CD4-positive, alpha-beta T cell (primary cell): ENCODE results near the gene SLC22A31. TPM values are rescaled to one million over a fixed set of nuclear protein-coding genes. Genes with fewer than 3 reads are reported as not detected.
"Not testable (repeated sequence)": the region's sequence is repeated elsewhere in the genome, so short reads cannot be mapped to it uniquely, and the experiment has no call there.

Source experiments
- ATAC-seq: fragments of 200-7000 bp; cut with Tn5 transposase; one replicate; pipeline ENCODE4 v1.10.0; 2022; ENCODE audit warnings: mild to moderate bottlenecking; ENCODE audit not compliant: poor library complexity
- CTCF ChIA-PET: fragments of 350-600 bp; sonication (Branson Sonifier 250); formaldehyde crosslinking; loops from one replicate; lab custom pipeline; 2021; ENCODE audit warnings: antibody characterized with exemption, inconsistent platforms; lab: Charles Lee
- POLR2A ChIA-PET: fragments of 350-600 bp; sonication (Branson Sonifier 250); formaldehyde crosslinking; loops from one replicate; lab custom pipeline; 2021; ENCODE audit warnings: antibody characterized with exemption, inconsistent platforms; lab: Charles Lee
- DNase-seq, 14 experiments: peaks; one replicate each; pipeline ENCODE4 v3.0.0-alpha.2; 2013 to 2020; ENCODE audit warnings: mixed read lengths in 2 of 14
- H3K27ac ChIP-seq, 2 donors: one replicate each; pipeline versions ENCODE4 v1.5.1 to v1.7.0; 2013; ENCODE audit warnings: low read length in 2 of 2, low read depth in 1 of 2, mild to moderate bottlenecking in 1 of 2
- H3K27me3 ChIP-seq, 2 experiments: 1 replicate in 1 of 2; 2 replicates in 1 of 2; pipeline versions ENCODE4 v1.6.1 to v1.7.0; 2013; ENCODE audit warnings: low read length in 2 of 2, control low read depth in 1 of 2, mild to moderate bottlenecking in 1 of 2, moderate library complexity in 1 of 2; ENCODE audit not compliant: insufficient read depth in 2 of 2, control insufficient read depth in 1 of 2
- H3K36me3 ChIP-seq: one replicate; pipeline ENCODE4 v1.6.1; 2013; ENCODE audit warnings: low read length, control low read depth; ENCODE audit not compliant: insufficient read depth
- H3K4me1 ChIP-seq: one replicate; pipeline ENCODE4 v1.6.1; 2013; ENCODE audit warnings: low read length, control low read depth; ENCODE audit not compliant: insufficient read depth
- H3K4me3 ChIP-seq: one replicate; pipeline ENCODE4 v1.5.1; 2013; ENCODE audit warnings: mild to moderate bottlenecking, low read length, moderate library complexity
- H3K9me3 ChIP-seq, 2 experiments: 1 replicate in 1 of 2; 2 replicates in 1 of 2; pipeline versions ENCODE4 v1.6.1 to v1.7.0; 2013; ENCODE audit warnings: low read length in 2 of 2, mild to moderate bottlenecking in 2 of 2, control low read depth in 1 of 2, moderate library complexity in 1 of 2; ENCODE audit not compliant: control insufficient read depth in 1 of 2, insufficient read depth in 1 of 2
- H3K27ac Mint-ChIP-seq: one replicate; pipeline ENCODE4 v1.8.0; 2020; ENCODE audit warnings: mixed read lengths
- H3K27me3 Mint-ChIP-seq: one replicate; pipeline ENCODE4 v1.8.0; 2021; ENCODE audit warnings: mixed read lengths
- H3K36me3 Mint-ChIP-seq: one replicate; pipeline ENCODE4 v1.8.0; 2021; ENCODE audit warnings: low read depth, mixed read lengths
- H3K4me1 Mint-ChIP-seq: one replicate; pipeline ENCODE4 v1.8.0; 2021; ENCODE audit warnings: low read depth, mixed read lengths
- H3K4me3 Mint-ChIP-seq: one replicate; pipeline ENCODE4 v1.8.0; 2020; ENCODE audit warnings: mild to moderate bottlenecking, mixed read lengths
- H3K9me3 Mint-ChIP-seq: one replicate; pipeline ENCODE4 v1.8.0; 2020; ENCODE audit warnings: mixed read lengths
- intact Hi-C, 2 experiments: fragments of 100-400 bp; cut with DNase I in 1 of 2; cut with micrococcal nuclease in 1 of 2; formaldehyde crosslinking; loops; one replicate each; pipeline versions ENCODE4 v1.15.1 to v1.9.0; 2023 to 2025; cut with DNase I, micrococcal nuclease
- total RNA-seq, 174 experiments: library from RNA in 2 of 174; stranded (reverse) in 2 of 174; gene quantifications; one replicate each; pipeline ENCODE4 v1.2.3 and lab custom pipeline; 2021 to 2026
- TF ChIP-seq, protein P1 (sequence below): fragments of 200-600 bp; IDR thresholded peaks from one replicate; pipeline ENCODE4 v1.8.0; 2022; ENCODE audit warnings: antibody characterized with exemption, mild to moderate bottlenecking

Gene SLC22A31
- total RNA-seq, 2 experiments from 2014 or later: 2.1 to 2.9 TPM

- Mint-ChIP-seq H3K4me1 (peaks cover 4% of the 10 kb centered on the region), H3K4me3 (peak overlapping the region; percentile 17)
Measured at GRCh38 chr16:89189358-89190025, 10.8 kb downstream of the SLC22A31 start.

GRCh38 chr16:89188471-89189357, 11.6 kb downstream of the SLC22A31 start:
- POLR2A ChIA-PET, H3K27ac ChIP-seq, ATAC-seq, H3K9me3 Mint-ChIP-seq, H3K27ac Mint-ChIP-seq, H3K36me3 ChIP-seq, H3K36me3 Mint-ChIP-seq, CTCF ChIA-PET, H3K27me3 ChIP-seq, H3K4me1 Mint-ChIP-seq, H3K4me3 ChIP-seq, H3K27me3 Mint-ChIP-seq, H3K4me3 Mint-ChIP-seq, intact Hi-C loops: not testable (repeated sequence)
- Histone ChIP-seq H3K9me3 (peaks cover 0 to 22% of the 10 kb centered on the region in 2 experiments), H3K4me1 (peaks cover 18% of the 10 kb centered on the region)
- peak in 2 of 14 experiments; percentile 2 to 22 for DNase-seq

More at GRCh38 chr16:89189358-89190025, 10.8 kb downstream of the SLC22A31 start:
- peaks cover 0 to 22% of the 10 kb centered on the region in 2 experiments for H3K9me3 ChIP-seq
- ChIA-PET POLR2A (no interaction called here), CTCF (no interaction called here)
- TF ChIP-seq, protein P1, sequence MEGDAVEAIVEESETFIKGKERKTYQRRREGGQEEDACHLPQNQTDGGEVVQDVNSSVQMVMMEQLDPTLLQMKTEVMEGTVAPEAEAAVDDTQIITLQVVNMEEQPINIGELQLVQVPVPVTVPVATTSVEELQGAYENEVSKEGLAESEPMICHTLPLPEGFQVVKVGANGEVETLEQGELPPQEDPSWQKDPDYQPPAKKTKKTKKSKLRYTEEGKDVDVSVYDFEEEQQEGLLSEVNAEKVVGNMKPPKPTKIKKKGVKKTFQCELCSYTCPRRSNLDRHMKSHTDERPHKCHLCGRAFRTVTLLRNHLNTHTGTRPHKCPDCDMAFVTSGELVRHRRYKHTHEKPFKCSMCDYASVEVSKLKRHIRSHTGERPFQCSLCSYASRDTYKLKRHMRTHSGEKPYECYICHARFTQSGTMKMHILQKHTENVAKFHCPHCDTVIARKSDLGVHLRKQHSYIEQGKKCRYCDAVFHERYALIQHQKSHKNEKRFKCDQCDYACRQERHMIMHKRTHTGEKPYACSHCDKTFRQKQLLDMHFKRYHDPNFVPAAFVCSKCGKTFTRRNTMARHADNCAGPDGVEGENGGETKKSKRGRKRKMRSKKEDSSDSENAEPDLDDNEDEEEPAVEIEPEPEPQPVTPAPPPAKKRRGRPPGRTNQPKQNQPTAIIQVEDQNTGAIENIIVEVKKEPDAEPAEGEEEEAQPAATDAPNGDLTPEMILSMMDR: no peak
- peak in 1 of 14 experiments; percentile 27 for DNase-seq
- H3K27me3 ChIP-seq: no peaks in the 10 kb centered on the region
- Mint-ChIP-seq H3K27ac (peak overlapping the region; percentile 55), H3K27me3 (no peaks in the 10 kb centered on the region), H3K36me3 (no peaks in the 10 kb centered on the region), H3K9me3 (no peaks in the 10 kb centered on the region)
- no peaks in the 10 kb centered on the region for H3K36me3 ChIP-seq
- H3K4me1 ChIP-seq: peaks cover 18% of the 10 kb centered on the region
- intact Hi-C loops: loop anchor here in 1 of 2 experiments (5.0 kb wide), 1 partner anchor 737 kb away; the partner anchor contains the start of gene ZFPM1
- no peak for ATAC-seq
- H3K4me3 ChIP-seq: no peak overlapping the region
- no peak overlapping the region for H3K27ac ChIP-seq

- no peaks in the 10 kb centered on the region for H3K9me3 Mint-ChIP-seq
Measured at GRCh38 chr16:89187770-89188392, 12.5 kb downstream of the SLC22A31 start.

More at GRCh38 chr16:89187770-89188392, 12.5 kb downstream of the SLC22A31 start:
- Histone ChIP-seq H3K27ac (no peak overlapping the region), H3K9me3 (peaks cover 0 to 21% of the 10 kb centered on the region in 2 experiments), H3K27me3 (no peaks in the 10 kb centered on the region), H3K36me3 (no peaks in the 10 kb centered on the region), H3K4me3 (no peak overlapping the region), H3K4me1 (peaks cover 16% of the 10 kb centered on the region)
- intact Hi-C loops: no loop called here
- peak in 3 of 14 experiments; percentile 7 to 58 (median 50) for DNase-seq
- TF ChIP-seq, protein P1: no peak
- Mint-ChIP-seq H3K4me3 (peak overlapping the region; percentile 22), H3K4me1 (peaks cover 4% of the 10 kb centered on the region), H3K27ac (peak overlapping the region; percentile 81), H3K27me3 (no peaks in the 10 kb centered on the region), H3K36me3 (no peaks in the 10 kb centered on the region)
- ATAC-seq: peak; percentile 34
- ChIA-PET POLR2A (interaction anchor here (1.2 kb wide), 1 partner anchor 407 kb away, joined by 3 read pairs; no protein-coding TSS in a partner anchor), CTCF (no interaction called here)
